Esophagus (tissue), 2 donors: Measurements from ENCODE around the gene ULK4. TPM values are rescaled to one million over a fixed set of nuclear protein-coding genes. Genes with fewer than 3 reads are reported as not detected.
"Not testable (repeated sequence)": the region's sequence is repeated elsewhere in the genome, so short reads cannot be mapped to it uniquely, and the experiment has no call there.

ENCODE experiments used
- H3K27ac ChIP-seq, 2 donors: one replicate each; pipeline ENCODE4 v1.5.1; 2013; ENCODE audit warnings: low read depth in 2 of 2, mild to moderate bottlenecking in 2 of 2, inconsistent platforms in 1 of 2, low read length in 1 of 2, moderate library complexity in 1 of 2
- H3K27me3 ChIP-seq, 2 donors: one replicate each; pipeline ENCODE4 v1.6.1; 2013; ENCODE audit warnings: low read length in 2 of 2, control low read depth in 1 of 2, mild to moderate bottlenecking in 1 of 2; ENCODE audit not compliant: insufficient read depth in 2 of 2, control insufficient read depth in 1 of 2
- H3K36me3 ChIP-seq, 2 donors: one replicate each; pipeline ENCODE4 v1.6.1; 2013; ENCODE audit warnings: low read length in 1 of 2; ENCODE audit not compliant: control insufficient read depth in 2 of 2, insufficient read depth in 2 of 2
- H3K4me1 ChIP-seq, 2 donors: one replicate each; pipeline ENCODE4 v1.6.1; 2013; ENCODE audit warnings: low read length in 1 of 2; ENCODE audit not compliant: control insufficient read depth in 2 of 2, insufficient read depth in 2 of 2
- H3K4me3 ChIP-seq, 2 donors: one replicate each; pipeline ENCODE4 v1.5.1; 2013; ENCODE audit warnings: low read length in 2 of 2, mild to moderate bottlenecking in 2 of 2, low read depth in 1 of 2, moderate library complexity in 1 of 2
- H3K9me3 ChIP-seq, 2 donors: one replicate each; pipeline ENCODE4 v1.6.1; 2013; ENCODE audit warnings: mild to moderate bottlenecking in 2 of 2, low read depth in 1 of 2, low read length in 1 of 2, moderate library complexity in 1 of 2; ENCODE audit not compliant: control insufficient read depth in 2 of 2, insufficient read depth in 1 of 2
- WGBS, 2 donors: extraction: QIAGEN DNeasy Blood & Tissue Kit; methylation state at CpG; one replicate each; pipeline ENCODE4 v1.1.7; 2013; 5-methylcytosine and 5-hydroxymethylcytosine counted together
- polyA plus RNA-seq, 2 donors: library from polyadenylated mRNA; stranded (reverse); fragments of 200-250 nt; gene quantifications; one replicate each; pipeline ENCODE4 v1.2.3, GENCODE V29; 2013
- donor health status: healthy with polysubstance abuse.
- donor health status: Bipolar disorder and iron deficiency.

ULK4 gene
- polyA plus RNA-seq, 2 donors, result 1.1 to 1.3 TPM

GRCh38 chr3:41709213-41709612, 252.7 kb downstream of the ULK4 start:
- WGBS, 2 donors, result 94 to 97% methylated on average over 8 of the region's 8 CpGs
- not testable (repeated sequence) for H3K4me3 ChIP-seq, H3K9me3 ChIP-seq, H3K27me3 ChIP-seq, H3K36me3 ChIP-seq, H3K27ac ChIP-seq, H3K4me1 ChIP-seq

DNA sequence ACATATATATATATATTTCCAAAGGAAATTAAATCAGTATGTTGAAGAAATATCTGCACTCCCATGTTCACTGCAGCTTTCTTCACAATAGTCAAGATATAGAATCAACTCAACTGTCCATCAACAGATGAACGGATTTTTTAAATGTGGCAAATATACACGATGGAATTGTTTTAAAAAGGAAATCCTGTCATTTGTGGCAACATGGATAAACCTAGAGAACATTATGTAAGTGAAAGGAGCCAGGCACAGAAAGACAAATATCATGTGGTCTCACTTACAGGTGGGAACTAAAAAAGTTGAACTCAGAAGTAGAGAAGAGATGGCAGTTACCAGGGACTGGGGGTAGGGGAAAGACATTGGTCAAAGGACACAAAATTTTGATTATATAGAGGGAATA, 253.7 kb downstream of the ULK4 start:
- Histone ChIP-seq H3K27ac (no peak overlapping the region), H3K36me3 (no peaks in the 10 kb centered on the region), H3K9me3 (no peaks in the 10 kb centered on the region), H3K4me3 (no peak overlapping the region), H3K27me3 (no peaks in the 10 kb centered on the region), H3K4me1 (no peaks in the 10 kb centered on the region)
- 71 to 81% methylated on average over 2 of the region's 2 CpGs for WGBS, 2 donors

GRCh38 chr3:41705893-41706292, 256.0 kb downstream of the ULK4 start:
- 96 to 98% methylated on average over 7 of the region's 7 CpGs for WGBS, 2 donors

GRCh38 chr3:41701191-41701698, 260.7 kb downstream of the ULK4 start:
- H3K36me3 ChIP-seq, result no peaks in the 10 kb centered on the region
- H3K9me3 ChIP-seq, result no peaks in the 10 kb centered on the region
- no peak overlapping the region for H3K27ac ChIP-seq
- no peaks in the 10 kb centered on the region for H3K27me3 ChIP-seq
- WGBS, 2 donors, result 84 to 91% methylated on average over 1 of the region's 1 CpG
- no peak overlapping the region for H3K4me3 ChIP-seq
- no peaks in the 10 kb centered on the region for H3K4me1 ChIP-seq

More at GRCh38 chr3:41705893-41706292, 256.0 kb downstream of the ULK4 start:
- no peak overlapping the region for H3K4me3 ChIP-seq
- H3K27ac ChIP-seq, result no peak overlapping the region
- H3K36me3 ChIP-seq, result no peaks in the 10 kb centered on the region
- H3K27me3 ChIP-seq, result no peaks in the 10 kb centered on the region
- H3K9me3 ChIP-seq, result no peaks in the 10 kb centered on the region
- H3K4me1 ChIP-seq, result no peaks in the 10 kb centered on the region

DNA sequence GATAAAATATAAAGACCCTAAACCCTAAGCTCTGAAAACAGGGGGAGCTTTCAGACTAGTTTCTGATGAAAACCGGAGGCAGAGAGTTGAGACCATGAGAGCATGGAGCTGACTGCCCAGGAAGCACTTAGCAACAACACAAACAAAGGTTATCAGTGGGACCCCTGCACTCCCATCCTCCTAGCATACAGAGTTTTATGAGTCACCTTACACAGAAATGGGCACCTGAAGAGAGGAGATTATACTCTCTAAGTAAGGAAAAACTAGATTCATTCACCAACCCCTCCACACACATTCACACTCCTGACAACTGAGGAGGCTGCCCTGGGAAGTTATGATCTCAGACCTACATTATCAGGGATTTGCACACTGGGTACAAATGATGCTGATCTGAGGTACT, 261.7 kb downstream of the ULK4 start:
- Histone ChIP-seq H3K27ac (no peak overlapping the region), H3K4me1 (no peaks in the 10 kb centered on the region), H3K9me3 (no peaks in the 10 kb centered on the region), H3K27me3 (no peaks in the 10 kb centered on the region), H3K36me3 (no peaks in the 10 kb centered on the region), H3K4me3 (no peak overlapping the region)
- WGBS, 2 donors, result 100% methylated on average over 1 of the region's 1 CpG

DNA sequence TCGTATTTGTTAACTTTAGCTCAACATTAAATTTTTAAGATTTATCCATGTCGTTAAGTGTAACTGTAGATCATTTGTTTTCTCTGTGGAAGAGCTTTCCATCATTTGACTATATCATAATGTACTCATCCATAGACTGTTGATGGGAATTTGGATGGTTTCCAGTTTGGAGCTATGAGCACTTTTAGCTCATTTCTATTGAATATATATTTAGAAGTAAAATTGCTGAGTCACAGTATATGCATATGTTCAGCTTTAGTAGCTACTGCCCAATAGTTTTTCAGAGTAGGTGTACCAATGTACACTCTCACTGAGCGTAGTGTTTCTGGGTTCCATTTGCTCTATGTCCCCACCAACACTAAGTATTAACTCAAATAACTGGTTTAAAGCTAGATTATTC, 263.0 kb downstream of the ULK4 start:
- Histone ChIP-seq H3K4me1 (no peaks in the 10 kb centered on the region), H3K27ac (no peak overlapping the region), H3K9me3 (no peaks in the 10 kb centered on the region), H3K4me3 (no peak overlapping the region), H3K27me3 (no peaks in the 10 kb centered on the region), H3K36me3 (no peaks in the 10 kb centered on the region)
- 94 to 96% methylated on average over 3 of the region's 3 CpGs for WGBS, 2 donors

- WGBS, 2 donors, result 96 to 98% methylated on average over 1 of the region's 1 CpG
- no peaks in the 10 kb centered on the region for H3K4me1 ChIP-seq
Observed at GRCh38 chr3:41697702-41698101, 264.2 kb downstream of the ULK4 start.

DNA sequence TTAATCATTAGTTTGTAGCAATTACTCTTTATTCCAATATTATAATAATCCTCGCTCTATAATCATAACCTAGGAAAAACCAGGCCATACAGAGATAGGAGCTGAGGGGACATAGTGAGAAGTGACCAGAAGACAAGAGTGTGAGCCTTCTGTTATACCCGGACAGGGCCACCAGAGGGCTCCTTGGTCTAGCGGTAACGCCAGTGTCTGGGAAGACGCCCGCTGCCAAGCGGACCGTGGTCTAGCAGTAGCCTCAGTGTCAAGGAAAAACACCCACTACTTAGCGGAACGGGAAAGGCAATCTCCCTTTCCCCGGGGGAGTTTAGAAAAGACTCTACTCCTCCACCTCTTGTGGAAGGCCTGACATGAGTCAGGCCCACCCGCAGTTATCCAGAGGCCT, 266.1 kb downstream of the ULK4 start:
- 87 to 88% methylated on average over 12 of the region's 12 CpGs for WGBS, 2 donors
- H3K27me3 ChIP-seq, result not testable (repeated sequence)

More at GRCh38 chr3:41697702-41698101, 264.2 kb downstream of the ULK4 start:
- no peaks in the 10 kb centered on the region for H3K27me3 ChIP-seq
- no peak overlapping the region for H3K27ac ChIP-seq
- no peaks in the 10 kb centered on the region for H3K9me3 ChIP-seq
- no peaks in the 10 kb centered on the region for H3K36me3 ChIP-seq
- no peak overlapping the region for H3K4me3 ChIP-seq

DNA sequence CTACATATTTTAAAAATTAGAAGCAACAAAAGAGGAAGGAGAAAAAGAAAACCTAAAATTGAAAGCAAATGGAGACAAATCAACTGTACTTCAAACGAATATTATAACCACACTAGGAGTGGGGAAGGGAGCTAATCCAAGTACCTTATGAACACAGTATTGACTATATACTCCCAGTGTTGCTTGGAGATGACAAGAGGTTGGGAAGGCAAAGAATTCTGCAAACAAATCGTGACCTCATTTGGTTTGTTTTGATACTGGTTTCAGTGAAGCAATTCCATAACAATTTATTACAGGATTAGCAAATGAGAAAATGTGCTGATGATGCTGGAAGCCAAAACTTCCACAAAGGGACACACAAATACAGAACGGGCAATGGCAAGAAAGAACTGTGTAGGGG, 268.1 kb downstream of the ULK4 start:
- H3K36me3 ChIP-seq, result no peaks in the 10 kb centered on the region
- H3K27ac ChIP-seq, result no peak overlapping the region
- H3K4me3 ChIP-seq, result no peak overlapping the region
- no peaks in the 10 kb centered on the region for H3K9me3 ChIP-seq
- H3K4me1 ChIP-seq, result no peaks in the 10 kb centered on the region
- WGBS, 2 donors, result 33 to 44% methylated on average over 3 of the region's 3 CpGs
- H3K27me3 ChIP-seq, result no peaks in the 10 kb centered on the region

More for the DNA sequence above, 266.1 kb downstream of the ULK4 start:
- not testable (repeated sequence) for H3K4me1 ChIP-seq, H3K9me3 ChIP-seq, H3K36me3 ChIP-seq, H3K27ac ChIP-seq, H3K4me3 ChIP-seq

DNA sequence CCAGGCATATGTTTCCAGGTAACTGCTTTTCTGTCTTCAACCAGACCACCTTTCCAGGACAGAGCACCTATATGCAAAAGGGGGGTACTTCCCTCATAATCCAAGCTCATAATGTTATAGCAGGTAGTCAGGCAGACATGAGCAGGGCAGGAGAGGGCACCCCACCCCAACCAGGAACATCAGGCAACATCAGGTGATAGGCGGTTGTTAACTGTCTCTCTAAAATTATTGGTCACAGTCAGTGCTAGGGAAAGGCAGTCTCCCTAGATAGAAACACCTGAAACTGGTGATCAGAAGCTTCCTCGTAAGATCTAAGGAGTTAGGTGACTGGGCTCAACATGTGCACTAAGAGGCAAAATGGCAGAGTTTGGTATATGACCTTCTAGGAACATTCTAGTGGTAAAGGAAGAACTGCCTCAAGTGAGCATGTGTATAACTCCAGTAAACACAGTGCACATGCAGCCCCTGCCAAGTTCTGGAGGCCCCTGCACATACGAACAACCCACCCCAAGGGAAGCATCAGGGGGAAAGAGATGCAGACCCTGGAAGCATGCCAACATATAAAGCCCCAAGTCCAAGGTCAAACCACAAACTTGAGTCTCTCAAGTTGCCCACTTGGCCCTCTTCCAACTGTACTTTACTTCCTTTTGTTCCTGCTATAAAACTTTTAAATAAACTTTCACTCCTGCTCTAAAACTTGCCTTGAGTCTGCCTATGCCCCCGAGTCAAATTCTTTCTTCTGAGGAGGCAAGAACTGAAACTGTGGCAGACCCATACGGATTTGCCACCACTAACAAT, 270.9 kb downstream of the ULK4 start:
- no peak overlapping the region for H3K27ac ChIP-seq
- no peaks in the 10 kb centered on the region for H3K4me1 ChIP-seq
- no peaks in the 10 kb centered on the region for H3K36me3 ChIP-seq
- H3K27me3 ChIP-seq, result no peaks in the 10 kb centered on the region
- H3K9me3 ChIP-seq, result no peaks in the 10 kb centered on the region
- H3K4me3 ChIP-seq, result no peak overlapping the region
- 48 to 53% methylated on average over 5 of the region's 5 CpGs for WGBS, 2 donors
